Effector memory CD4-positive, alpha-beta T cell (primary cell): ENCODE results near the gene KCNG1.
A peak's percentile ranks its signal among the peaks of the same experiment; 100 is the strongest.

Experiments
- DNase-seq, 3 donors: peaks; one replicate each; pipeline ENCODE4 v3.0.0-alpha.2; 2020
- H3K27ac ChIP-seq: 2 replicates; pipeline ENCODE4 v1.7.0; 2013; ENCODE audit warnings: mild to moderate bottlenecking, low read length, moderate library complexity; ENCODE audit not compliant: insufficient read depth, poor library complexity, severe bottlenecking
- H3K27me3 ChIP-seq: replicated peaks from 2 replicates; pipeline ENCODE4 v1.7.0; 2013; ENCODE audit warnings: mild to moderate bottlenecking, low read length; ENCODE audit not compliant: insufficient read depth, control insufficient read depth, poor library complexity, severe bottlenecking
- H3K36me3 ChIP-seq: 2 replicates; pipeline ENCODE4 v1.7.0; 2013; ENCODE audit warnings: mild to moderate bottlenecking, low read length, moderate library complexity; ENCODE audit not compliant: control insufficient read depth, insufficient read depth
- H3K4me1 ChIP-seq: 2 replicates; pipeline ENCODE4 v1.7.0; 2013; ENCODE audit warnings: low read length, mild to moderate bottlenecking; ENCODE audit not compliant: control insufficient read depth, insufficient read depth, poor library complexity, severe bottlenecking
- H3K4me3 ChIP-seq: 2 replicates; pipeline ENCODE4 v1.7.0; 2013; ENCODE audit warnings: low read length, low read depth, mild to moderate bottlenecking; ENCODE audit not compliant: insufficient read depth, poor library complexity, severe bottlenecking
- H3K9me3 ChIP-seq: 2 replicates; pipeline ENCODE4 v1.7.0; 2013; ENCODE audit warnings: mild to moderate bottlenecking, low read length, moderate library complexity; ENCODE audit not compliant: control insufficient read depth

KCNG1 gene

GRCh38 chr20:51003753-51004152, 19.2 kb downstream of the KCNG1 start:
- H3K27me3 ChIP-seq = peaks cover 4% of the 10 kb centered on the region
- H3K4me1 ChIP-seq = no peaks in the 10 kb centered on the region
- H3K36me3 ChIP-seq = no peaks in the 10 kb centered on the region
- no peaks in the 10 kb centered on the region for H3K9me3 ChIP-seq
- no peak overlapping the region for H3K27ac ChIP-seq
- no peak overlapping the region for H3K4me3 ChIP-seq
- DNase-seq = no peak

- Histone ChIP-seq H3K27me3 (peaks cover 4% of the 10 kb centered on the region), H3K36me3 (no peaks in the 10 kb centered on the region), H3K9me3 (no peaks in the 10 kb centered on the region), H3K4me3 (no peak overlapping the region), H3K4me1 (no peaks in the 10 kb centered on the region), H3K27ac (no peak overlapping the region)
- no peak for DNase-seq
Observed at GRCh38 chr20:51002633-51003032, 20.3 kb downstream of the KCNG1 start.

GRCh38 chr20:51001430-51002265, 21.3 kb downstream of the KCNG1 start:
- Histone ChIP-seq H3K36me3 (no peaks in the 10 kb centered on the region), H3K4me1 (no peaks in the 10 kb centered on the region), H3K4me3 (no peak overlapping the region), H3K27me3 (peaks cover 4% of the 10 kb centered on the region), H3K9me3 (no peaks in the 10 kb centered on the region), H3K27ac (no peak overlapping the region)
- DNase-seq = no peak

- DNase-seq = no peak
- no peak overlapping the region for H3K27ac ChIP-seq
- H3K27me3 ChIP-seq = no peaks in the 10 kb centered on the region
- H3K9me3 ChIP-seq = no peaks in the 10 kb centered on the region
- no peaks in the 10 kb centered on the region for H3K36me3 ChIP-seq
- no peaks in the 10 kb centered on the region for H3K4me1 ChIP-seq
- H3K4me3 ChIP-seq = no peak overlapping the region
Observed at GRCh38 chr20:50999355-50999754, 23.6 kb downstream of the KCNG1 start.

GRCh38 chr20:50996901-50997865, 25.7 kb downstream of the KCNG1 start:
- Histone ChIP-seq H3K4me3 (no peak overlapping the region), H3K36me3 (no peaks in the 10 kb centered on the region), H3K27me3 (no peaks in the 10 kb centered on the region), H3K4me1 (no peaks in the 10 kb centered on the region), H3K27ac (no peak overlapping the region), H3K9me3 (no peaks in the 10 kb centered on the region)
- no peak for DNase-seq

- H3K4me3 ChIP-seq = no peak overlapping the region
- H3K9me3 ChIP-seq = no peaks in the 10 kb centered on the region
- no peaks in the 10 kb centered on the region for H3K4me1 ChIP-seq
- no peak for DNase-seq
- H3K27ac ChIP-seq = no peak overlapping the region
- H3K27me3 ChIP-seq = no peaks in the 10 kb centered on the region
- H3K36me3 ChIP-seq = no peaks in the 10 kb centered on the region
Observed at GRCh38 chr20:50995506-50995905, 27.4 kb downstream of the KCNG1 start.

GRCh38 chr20:50993876-50994275, 29.0 kb downstream of the KCNG1 start:
- Histone ChIP-seq H3K36me3 (no peaks in the 10 kb centered on the region), H3K4me3 (no peak overlapping the region), H3K27me3 (no peaks in the 10 kb centered on the region), H3K9me3 (no peaks in the 10 kb centered on the region), H3K27ac (no peak overlapping the region), H3K4me1 (no peaks in the 10 kb centered on the region)
- DNase-seq = no peak

GRCh38 chr20:50992733-50993457, 30.0 kb downstream of the KCNG1 start:
- Histone ChIP-seq H3K9me3 (no peaks in the 10 kb centered on the region), H3K4me3 (no peak overlapping the region), H3K27me3 (no peaks in the 10 kb centered on the region), H3K4me1 (no peaks in the 10 kb centered on the region), H3K27ac (no peak overlapping the region), H3K36me3 (no peaks in the 10 kb centered on the region)
- DNase-seq = peak in 1 of 3 donors; percentile 11

- DNase-seq = no peak
- no peak overlapping the region for H3K4me3 ChIP-seq
Observed at GRCh38 chr20:50992336-50992732, 30.6 kb downstream of the KCNG1 start.

More at GRCh38 chr20:50992336-50992732, 30.6 kb downstream of the KCNG1 start:
- Histone ChIP-seq H3K27me3 (no peaks in the 10 kb centered on the region), H3K36me3 (no peaks in the 10 kb centered on the region), H3K27ac (no peak overlapping the region), H3K9me3 (no peaks in the 10 kb centered on the region), H3K4me1 (no peaks in the 10 kb centered on the region)
